ENCODE data around the gene HSPA1L.

Gene HSPA1L

GRCh38 chr6:31762356-31762755 lies 52.7 kb downstream of the HSPA1L start, which contains the start of gene SAPCD1:
Gene SAPCD1, plus strand, starts transcription at chr6:31762656. Its CDS starts 399 bp downstream, at chr6:31763055.
- DNase-seq, result no peak

GRCh38 chr6:31761343-31761742 lies 53.7 kb downstream of the HSPA1L start:
- DNase-seq, result no peak

- DNase-seq, result no peak
Measured at GRCh38 chr6:31760790-31761189, 54.3 kb downstream of the HSPA1L start.

Data from activated CD4-positive, alpha-beta T cell treated with anti-CD3 and anti-CD28 coated beads for 48 hours (primary cell).